ES-I3 (cell line): ENCODE measurements around the gene RASSF3.

ENCODE experiments used
- H3K36me3 ChIP-seq: 2 replicates; pipeline ENCODE4 v1.6.1; 2013; ENCODE audit warnings: mild to moderate bottlenecking, low read length, control low read depth, moderate library complexity; ENCODE audit not compliant: insufficient read depth
- H3K4me1 ChIP-seq: 2 replicates; pipeline ENCODE4 v1.6.1; 2013; ENCODE audit warnings: mild to moderate bottlenecking, control low read depth, low read length; ENCODE audit not compliant: insufficient read depth
- H3K9ac ChIP-seq: 2 replicates; pipeline ENCODE4 v1.6.1; 2013; ENCODE audit warnings: low read depth, mild to moderate bottlenecking, low read length, moderate library complexity
- H3K9me3 ChIP-seq: 2 replicates; pipeline ENCODE4 v1.6.1; 2013; ENCODE audit warnings: mild to moderate bottlenecking, low read length, moderate library complexity; ENCODE audit not compliant: control insufficient read depth, insufficient read depth

Gene RASSF3

GRCh38 chr12:64716371-64716770, 106.1 kb downstream of the RASSF3 start:
- H3K9ac ChIP-seq, result no peak overlapping the region
- peaks cover 10% of the 10 kb centered on the region; the same call in 1 of the 2 replicates for H3K36me3 ChIP-seq
- no peaks in the 10 kb centered on the region for H3K4me1 ChIP-seq
- no peaks in the 10 kb centered on the region for H3K9me3 ChIP-seq

GRCh38 chr12:64716839-64717455, 106.7 kb downstream of the RASSF3 start:
- Histone ChIP-seq H3K9ac (no peak overlapping the region), H3K9me3 (no peaks in the 10 kb centered on the region), H3K36me3 (peaks cover 10% of the 10 kb centered on the region; the same call in 1 of the 2 replicates), H3K4me1 (no peaks in the 10 kb centered on the region)

- no peak overlapping the region for H3K9ac ChIP-seq
- H3K9me3 ChIP-seq, result no peaks in the 10 kb centered on the region
- H3K36me3 ChIP-seq, result peaks cover 13% of the 10 kb centered on the region
- H3K4me1 ChIP-seq, result no peaks in the 10 kb centered on the region
Observed at GRCh38 chr12:64718649-64719048, 108.4 kb downstream of the RASSF3 start.

GRCh38 chr12:64720884-64721283, 110.6 kb downstream of the RASSF3 start:
- Histone ChIP-seq H3K36me3 (peaks cover 10% of the 10 kb centered on the region), H3K4me1 (no peaks in the 10 kb centered on the region), H3K9me3 (no peaks in the 10 kb centered on the region), H3K9ac (no peak overlapping the region)

- no peaks in the 10 kb centered on the region for H3K4me1 ChIP-seq
- H3K9ac ChIP-seq, result no peak overlapping the region
- no peaks in the 10 kb centered on the region for H3K9me3 ChIP-seq
- peaks cover 6% of the 10 kb centered on the region for H3K36me3 ChIP-seq
Observed at GRCh38 chr12:64722835-64723234, 112.5 kb downstream of the RASSF3 start.

GRCh38 chr12:64723630-64724029, 113.3 kb downstream of the RASSF3 start:
- no peak overlapping the region for H3K9ac ChIP-seq
- H3K4me1 ChIP-seq, result no peaks in the 10 kb centered on the region
- peaks cover 6% of the 10 kb centered on the region for H3K36me3 ChIP-seq
- no peaks in the 10 kb centered on the region for H3K9me3 ChIP-seq

- Histone ChIP-seq H3K36me3 (peaks cover 6% of the 10 kb centered on the region), H3K4me1 (no peaks in the 10 kb centered on the region), H3K9me3 (no peaks in the 10 kb centered on the region), H3K9ac (no peak overlapping the region)
Observed at GRCh38 chr12:64724201-64724745, 114.0 kb downstream of the RASSF3 start.

- H3K9ac ChIP-seq, result no peak overlapping the region
- no peaks in the 10 kb centered on the region for H3K9me3 ChIP-seq
- no peaks in the 10 kb centered on the region for H3K4me1 ChIP-seq
- no peaks in the 10 kb centered on the region; the same call in 1 of the 2 replicates for H3K36me3 ChIP-seq
Observed at GRCh38 chr12:64729909-64730587, 119.8 kb downstream of the RASSF3 start.

GRCh38 chr12:64730588-64730969, 120.3 kb downstream of the RASSF3 start:
- Histone ChIP-seq H3K4me1 (no peaks in the 10 kb centered on the region), H3K9me3 (no peaks in the 10 kb centered on the region), H3K9ac (no peak overlapping the region), H3K36me3 (no peaks in the 10 kb centered on the region; the same call in 1 of the 2 replicates)

GRCh38 chr12:64731683-64732082, 121.4 kb downstream of the RASSF3 start:
- Histone ChIP-seq H3K9ac (no peak overlapping the region), H3K4me1 (no peaks in the 10 kb centered on the region), H3K9me3 (no peaks in the 10 kb centered on the region), H3K36me3 (peaks cover 10% of the 10 kb centered on the region; the same call in 1 of the 2 replicates)

- Histone ChIP-seq H3K9me3 (no peaks in the 10 kb centered on the region), H3K4me1 (0 out of 2 replicates have a peak, but pooled peaks cover 4% of the 10 kb centered on the region), H3K9ac (no peak overlapping the region), H3K36me3 (peaks cover 16% of the 10 kb centered on the region; the same call in 1 of the 2 replicates)
Observed at GRCh38 chr12:64733857-64734256, 123.6 kb downstream of the RASSF3 start.

- no peaks in the 10 kb centered on the region for H3K9me3 ChIP-seq
- H3K36me3 ChIP-seq, result peaks cover 29% of the 10 kb centered on the region
- H3K4me1 ChIP-seq, result 0 out of 2 replicates have a peak, but pooled peaks cover 4% of the 10 kb centered on the region
Observed at GRCh38 chr12:64735442-64735841, 125.1 kb downstream of the RASSF3 start.

GRCh38 chr12:64736771-64737170, 126.5 kb downstream of the RASSF3 start:
- Histone ChIP-seq H3K9me3 (no peaks in the 10 kb centered on the region), H3K9ac (no peak overlapping the region), H3K4me1 (0 out of 2 replicates have a peak, but pooled peaks cover 4% of the 10 kb centered on the region), H3K36me3 (peaks cover 33% of the 10 kb centered on the region)

More at GRCh38 chr12:64735442-64735841, 125.1 kb downstream of the RASSF3 start:
- H3K9ac ChIP-seq, result no peak overlapping the region

GRCh38 chr12:64737539-64737938, 127.2 kb downstream of the RASSF3 start:
- Histone ChIP-seq H3K4me1 (0 out of 2 replicates have a peak, but pooled peaks cover 4% of the 10 kb centered on the region), H3K36me3 (peaks cover 33% of the 10 kb centered on the region)

GRCh38 chr12:64739778-64740177, 129.5 kb downstream of the RASSF3 start:
- H3K9ac ChIP-seq, result no peak overlapping the region
- H3K4me1 ChIP-seq, result 0 out of 2 replicates have a peak, but pooled peaks cover 4% of the 10 kb centered on the region
- H3K36me3 ChIP-seq, result peaks cover 40% of the 10 kb centered on the region
- H3K9me3 ChIP-seq, result no peaks in the 10 kb centered on the region

More at GRCh38 chr12:64737539-64737938, 127.2 kb downstream of the RASSF3 start:
- no peaks in the 10 kb centered on the region for H3K9me3 ChIP-seq
- no peak overlapping the region; the same call in 1 of the 2 replicates for H3K9ac ChIP-seq
